Dendritic cell treated with granulocyte-macrophage colony-stimulating factor and Interleukin-4, amounts not matched to agents 40 ng/mL and 50 ng/mL, for 4 days (primary cell): ENCODE measurements around the gene GLIS2.

Source experiments
- H3K27ac Mint-ChIP-seq: one replicate; pipeline ENCODE4 v1.8.0; 2022; ENCODE audit warnings: mild to moderate bottlenecking, mixed read lengths
- H3K27me3 Mint-ChIP-seq: one replicate; pipeline ENCODE4 v1.8.0; 2022; ENCODE audit warnings: mild to moderate bottlenecking, mixed read lengths
- H3K36me3 Mint-ChIP-seq: one replicate; pipeline ENCODE4 v1.8.0; 2022; ENCODE audit warnings: low read depth, mixed read lengths
- H3K4me1 Mint-ChIP-seq: one replicate; pipeline ENCODE4 v1.8.0; 2022; ENCODE audit warnings: low read depth, mixed read lengths
- H3K4me3 Mint-ChIP-seq: one replicate; pipeline ENCODE4 v1.8.0; 2022; ENCODE audit warnings: mild to moderate bottlenecking, moderate library complexity, mixed read lengths
- H3K9me3 Mint-ChIP-seq: one replicate; pipeline ENCODE4 v1.8.0; 2022; ENCODE audit warnings: mixed read lengths
- intact Hi-C: fragments of 100-400 bp; cut with micrococcal nuclease; formaldehyde crosslinking; loops from one replicate; pipeline ENCODE4 v1.15.0; 2022

The GLIS2 gene

GRCh38 chr16:4364196-4365013, 48.5 kb downstream of the GLIS2 start:
- H3K4me1 Mint-ChIP-seq = peaks cover 22% of the 10 kb centered on the region
- H3K9me3 Mint-ChIP-seq = no peaks in the 10 kb centered on the region
- H3K36me3 Mint-ChIP-seq = peaks cover 100% of the 10 kb centered on the region
- H3K27me3 Mint-ChIP-seq = no peaks in the 10 kb centered on the region
- no peak overlapping the region for H3K4me3 Mint-ChIP-seq
- H3K27ac Mint-ChIP-seq = no peak overlapping the region
- intact Hi-C loops = no loop called here

- H3K36me3 Mint-ChIP-seq = peaks cover 100% of the 10 kb centered on the region
- no peak overlapping the region for H3K27ac Mint-ChIP-seq
Observed at GRCh38 chr16:4365014-4365406, 49.1 kb downstream of the GLIS2 start.

GRCh38 chr16:4365615-4366014, 49.7 kb downstream of the GLIS2 start:
- intact Hi-C loops = no loop called here
- H3K27ac Mint-ChIP-seq = no peak overlapping the region
- H3K27me3 Mint-ChIP-seq = no peaks in the 10 kb centered on the region
- H3K36me3 Mint-ChIP-seq = peaks cover 100% of the 10 kb centered on the region
- no peaks in the 10 kb centered on the region for H3K9me3 Mint-ChIP-seq
- H3K4me1 Mint-ChIP-seq = peaks cover 24% of the 10 kb centered on the region
- H3K4me3 Mint-ChIP-seq = no peak overlapping the region

More at GRCh38 chr16:4365014-4365406, 49.1 kb downstream of the GLIS2 start:
- intact Hi-C loops = no loop called here
- Mint-ChIP-seq H3K27me3 (no peaks in the 10 kb centered on the region), H3K4me3 (no peak overlapping the region), H3K9me3 (no peaks in the 10 kb centered on the region), H3K4me1 (peaks cover 22% of the 10 kb centered on the region)

GRCh38 chr16:4366016-4366415, 50.1 kb downstream of the GLIS2 start:
- Mint-ChIP-seq H3K4me1 (peaks cover 25% of the 10 kb centered on the region), H3K27me3 (no peaks in the 10 kb centered on the region), H3K9me3 (no peaks in the 10 kb centered on the region), H3K4me3 (no peak overlapping the region), H3K36me3 (peaks cover 100% of the 10 kb centered on the region), H3K27ac (no peak overlapping the region)
- intact Hi-C loops = no loop called here

GRCh38 chr16:4367393-4367856, 51.6 kb downstream of the GLIS2 start:
- intact Hi-C loops = no loop called here
- H3K4me1 Mint-ChIP-seq = peaks cover 34% of the 10 kb centered on the region
- H3K27ac Mint-ChIP-seq = no peak overlapping the region
- no peaks in the 10 kb centered on the region for H3K27me3 Mint-ChIP-seq
- no peak overlapping the region for H3K4me3 Mint-ChIP-seq
- peaks cover 89% of the 10 kb centered on the region for H3K36me3 Mint-ChIP-seq
- no peaks in the 10 kb centered on the region for H3K9me3 Mint-ChIP-seq

GRCh38 chr16:4369007-4369733, 53.3 kb downstream of the GLIS2 start:
- Mint-ChIP-seq H3K4me3 (no peak overlapping the region), H3K27ac (peak overlapping the region; percentile 27), H3K4me1 (peaks cover 47% of the 10 kb centered on the region), H3K9me3 (no peaks in the 10 kb centered on the region), H3K27me3 (no peaks in the 10 kb centered on the region), H3K36me3 (peaks cover 87% of the 10 kb centered on the region)
- intact Hi-C loops = no loop called here

GRCh38 chr16:4370151-4370550, 54.3 kb downstream of the GLIS2 start:
- H3K4me1 Mint-ChIP-seq = peaks cover 52% of the 10 kb centered on the region
- H3K4me3 Mint-ChIP-seq = no peak overlapping the region
- H3K27me3 Mint-ChIP-seq = no peaks in the 10 kb centered on the region
- no peaks in the 10 kb centered on the region for H3K9me3 Mint-ChIP-seq
- no peak overlapping the region for H3K27ac Mint-ChIP-seq
- intact Hi-C loops = no loop called here
- peaks cover 87% of the 10 kb centered on the region for H3K36me3 Mint-ChIP-seq

- Mint-ChIP-seq H3K9me3 (no peaks in the 10 kb centered on the region), H3K4me1 (peaks cover 52% of the 10 kb centered on the region), H3K27me3 (no peaks in the 10 kb centered on the region), H3K36me3 (peaks cover 87% of the 10 kb centered on the region), H3K4me3 (no peak overlapping the region), H3K27ac (no peak overlapping the region)
- intact Hi-C loops = no loop called here
Observed at GRCh38 chr16:4370570-4371356, 54.9 kb downstream of the GLIS2 start.

GRCh38 chr16:4371357-4372000, 55.6 kb downstream of the GLIS2 start, which contains the start of gene VASN:
VASN (plus strand) TSS chr16:4371848; CDS start chr16:4380878, 9,030 bp downstream.
- H3K27ac Mint-ChIP-seq = no peak within 1 kb of the TSS
- H3K27me3 Mint-ChIP-seq = no peaks in the 10 kb centered on the region
- H3K36me3 Mint-ChIP-seq = peaks cover 87% of the 10 kb centered on the region
- intact Hi-C loops = no loop called here
- peak within 1 kb of the TSS; percentile 65 for H3K4me3 Mint-ChIP-seq
- no peaks in the 10 kb centered on the region for H3K9me3 Mint-ChIP-seq
- H3K4me1 Mint-ChIP-seq = peaks cover 52% of the 10 kb centered on the region

- Mint-ChIP-seq H3K4me1 (peaks cover 52% of the 10 kb centered on the region), H3K27ac (no peak overlapping the region), H3K27me3 (no peaks in the 10 kb centered on the region), H3K9me3 (no peaks in the 10 kb centered on the region), H3K36me3 (peaks cover 87% of the 10 kb centered on the region), H3K4me3 (peak overlapping the region; percentile 65)
- intact Hi-C loops = no loop called here
Observed at GRCh38 chr16:4372001-4372577, 56.2 kb downstream of the GLIS2 start.

GRCh38 chr16:4372578-4373355, 56.9 kb downstream of the GLIS2 start:
- no peak overlapping the region for H3K27ac Mint-ChIP-seq
- no peaks in the 10 kb centered on the region for H3K27me3 Mint-ChIP-seq
- H3K36me3 Mint-ChIP-seq = peaks cover 87% of the 10 kb centered on the region
- H3K9me3 Mint-ChIP-seq = no peaks in the 10 kb centered on the region
- peak overlapping the region; percentile 65 for H3K4me3 Mint-ChIP-seq
- intact Hi-C loops = no loop called here
- H3K4me1 Mint-ChIP-seq = peaks cover 52% of the 10 kb centered on the region

GRCh38 chr16:4373356-4373908, 57.6 kb downstream of the GLIS2 start:
- H3K4me1 Mint-ChIP-seq = peaks cover 59% of the 10 kb centered on the region
- H3K36me3 Mint-ChIP-seq = peaks cover 87% of the 10 kb centered on the region
- H3K27me3 Mint-ChIP-seq = no peaks in the 10 kb centered on the region
- H3K4me3 Mint-ChIP-seq = no peak overlapping the region
- H3K27ac Mint-ChIP-seq = no peak overlapping the region
- H3K9me3 Mint-ChIP-seq = no peaks in the 10 kb centered on the region
- intact Hi-C loops = no loop called here
